Heart left ventricle (tissue), 16 donors: ENCODE measurements around the gene GIMAP5. TPM values are rescaled to one million over a fixed set of nuclear protein-coding genes. Genes with fewer than 3 reads are reported as not detected.

Source experiments
- ATAC-seq, 4 donors: fragments of 200-7000 bp; cut with Tn5 transposase; one replicate each; pipeline ENCODE4 v1.9.1; 2020 to 2022; ENCODE audit warnings: moderate library complexity in 4 of 4, mild to moderate bottlenecking in 3 of 4, moderate number of reproducible peaks in 1 of 4
- DNase-seq, 5 donors: peaks; one replicate each; pipeline ENCODE4 v3.0.0-alpha.2; 2020
- H3K27ac ChIP-seq, 12 donors: fragments of 200-600 bp; sonication (generic) in 4 of 12; one replicate each; pipeline versions ENCODE4 v1.5.0 to v1.8.0; 2016 to 2022; ENCODE audit warnings: mild to moderate bottlenecking in 2 of 12
- H3K27me3 ChIP-seq, 9 donors: fragments of 200-600 bp; sonication (generic) in 2 of 9; one replicate each; pipeline versions ENCODE4 v1.5.1 to v1.8.0; 2016 to 2022; ENCODE audit warnings: mild to moderate bottlenecking in 3 of 9
- H3K36me3 ChIP-seq, 9 donors: fragments of 200-600 bp; sonication (generic) in 2 of 9; one replicate each; pipeline versions ENCODE4 v1.5.0 to v1.8.0; 2018 to 2022; ENCODE audit warnings: mild to moderate bottlenecking in 2 of 9
- H3K4me1 ChIP-seq, 12 donors: fragments of 200-600 bp; sonication (generic) in 4 of 12; one replicate each; pipeline versions ENCODE4 v1.5.0 to v1.8.0; 2016 to 2022; ENCODE audit warnings: mild to moderate bottlenecking in 3 of 12
- H3K4me3 ChIP-seq, 12 donors: fragments of 200-600 bp; sonication (generic) in 4 of 12; one replicate each; pipeline versions ENCODE4 v1.5.0 to v1.8.0; 2017 to 2022; ENCODE audit warnings: mild to moderate bottlenecking in 9 of 12, moderate library complexity in 4 of 12
- H3K9me3 ChIP-seq, 12 donors: fragments of 200-600 bp; sonication (generic) in 4 of 12; one replicate each; pipeline versions ENCODE4 v1.5.0 to v1.8.0; 2016 to 2022; ENCODE audit warnings: mild to moderate bottlenecking in 1 of 12
- CTCF ChIP-seq, 12 donors: fragments of 200-600 bp; sonication (generic) in 4 of 12; IDR thresholded peaks; one replicate each; pipeline versions ENCODE4 v1.5.0 to v1.8.0; 2018 to 2022; ENCODE audit warnings: antibody characterized with exemption in 12 of 12, mild to moderate bottlenecking in 5 of 12
- POLR2A ChIP-seq, 2 donors: fragments of 450-650 bp; IDR thresholded peaks; one replicate each; pipeline ENCODE4 v1.6.1; 2017; ENCODE audit warnings: antibody characterized with exemption in 2 of 2, mild to moderate bottlenecking in 2 of 2, moderate library complexity in 2 of 2
- WGBS, 4 donors: extraction: QIAGEN DNeasy Blood & Tissue Kit in 2 of 4; methylation state at CpG; one replicate each; pipeline versions ENCODE4 v1.1.5 to v1.1.7; 2013 to 2018; 5-methylcytosine and 5-hydroxymethylcytosine counted together
- intact Hi-C, 10 donors: fragments of 100-400 bp; cut with DNase I; formaldehyde crosslinking; loops; one replicate each; pipeline versions ENCODE4 v1.11.1 to v1.14.2; 2022
- long read RNA-seq, 3 donors: library from polyadenylated mRNA; unstranded; transcript quantifications; one replicate each; pipeline ENCODE4 v2.0.0, GENCODE V29; 2020 to 2021
- polyA plus RNA-seq, 2 donors: library from polyadenylated mRNA; stranded (reverse); fragments of 200-250 nt; gene quantifications; one replicate each; pipeline ENCODE4 v1.2.3, GENCODE V29; 2013
- total RNA-seq, 9 donors: library from RNA; depleted of rRNA in 2 of 9; stranded (reverse); fragments of >200 nt in 2 of 9; fragmentation: NEBNext Ultra II Directional in 3 of 9; extraction: Animal tissue kit (Norgen Biotek cat#: 25700) in 3 of 9; gene quantifications; one replicate each; pipeline versions ENCODE4 v1.1.0 to v1.2.4, GENCODE V29; 2016 to 2023
- donor health status: ischemic (EF 13 %, LVEDD 7.1; RV severe dilation, severe dysfunction).
- donor health status: healthy with polysubstance abuse.
- donor health status: DM: no; HTN: yes; CAD: no.
- donor health status: DM: no; HTN: no; CAD: no.
- donor health status: ischemic (EF 25% LVEDD 6.9; RV normal size, moderate dysfunction).
- donor health status: ischemic (EF 25% LVEDD 5.7; RV mildly dilated, moderate dysfunction).
- donor health status: healthy.
- donor health status: DM: yes; HTN: yes; CAD: no.
- donor health status: ischemic (EF 35%, LVEDD 5.7; RV mildly dilated, moderate dysfunction).
- donor health status: nonischemic (EF 11% LVEDD 7.7; RV severe dilation, severe dysfunction).
- donor health status: DM: yes; HTN: yes; CAD: no.
- donor health status: PGD.
- donor health status: ischemic (EF 29% LVEDD 5.4; RV normal size, mild dysfunction).
- donor health status: nonischemic (EF 23%, LVEDD 6.1; RV moderate dilation, normal function).

Gene GIMAP5
- total RNA-seq (10 to 100 TPM in 8 of 9 donors, 1 to 10 TPM in 1; 6.4 to 40.4 (median 12.2) TPM), polyA plus RNA-seq (10 to 100 TPM; 22.1 to 22.2 TPM)
- long read RNA-seq, donor 1, full-length matches to known transcripts, result 20 of 22 reads
- long read RNA-seq, donor 1, partial matches to known transcripts, result 0 of 22 reads
- long read RNA-seq, donor 1, other reads (novel, unspliced or antisense), result 2 of 22 reads
- long read RNA-seq, donor 2, transcript GIMAP5-201 (3 exons, 2,291 nt), result major isoform, 93 of 102 reads
- long read RNA-seq, donor 2, partial matches to known transcripts, result 0 of 102 reads
- long read RNA-seq, donor 2, other reads (novel, unspliced or antisense), result 9 of 102 reads
- long read RNA-seq, donor 3, transcript GIMAP5-201 (3 exons, 2,291 nt), result major isoform, 13 of 21 reads
- long read RNA-seq, donor 3, partial matches to known transcripts, result 0 of 21 reads
- long read RNA-seq, donor 3, other reads (novel, unspliced or antisense), result 8 of 21 reads

GRCh38 chr7:150737265-150738055 lies at the start of gene GIMAP5:
GIMAP5 (plus strand) TSS chr7:150737418; CDS start chr7:150740885, 3,467 bp downstream.
- H3K36me3 ChIP-seq, result peaks cover 0 to 25% (median 17%) of the 10 kb centered on the region in 9 donors
- H3K4me1 ChIP-seq, result peaks cover 0 to 54% (median 15%) of the 10 kb centered on the region in 12 donors
- H3K27ac ChIP-seq, result peak within 1 kb of the TSS; percentile 71 to 96 (median 86)
- DNase-seq, result peak in 2 of 5 donors; percentile 43 to 55
- intact Hi-C loops, result loop anchor here (1.0 to 10.0 kb wide), 9 partner anchors 17 to 290 kb away; partner anchors contain the start of genes GIMAP6 (in 6 of the 10) and GIMAP8 (in 6 of the 10)
- peak in 1 of 2 donors; percentile 54 for TF ChIP-seq POLR2A (IDR thresholded peaks at IDR 0.05)
- TF ChIP-seq CTCF (IDR thresholded peaks at IDR 0.05), result no peak
- no peaks in the 10 kb centered on the region for H3K9me3 ChIP-seq
- 31 to 49% (median 39%) methylated on average over 13 to 14 of the region's 14 CpGs for WGBS, 4 donors
- peak; percentile 66 to 83 (median 73) for ATAC-seq
- H3K27me3 ChIP-seq, result no peaks in the 10 kb centered on the region
- H3K4me3 ChIP-seq, result peak within 1 kb of the TSS; percentile 43 to 78 (median 62)

GRCh38 chr7:150688630-150689029 lies 48.6 kb upstream of the GIMAP5 start:
- 94 to 100% (median 96%) methylated on average over 6 of the region's 6 CpGs for WGBS, 4 donors
- no peak for TF ChIP-seq POLR2A (IDR thresholded peaks at IDR 0.05)
- TF ChIP-seq CTCF (IDR thresholded peaks at IDR 0.05), result no peak
- intact Hi-C loops, result loop anchor here in 2 of 10 donors (5.0 to 10.0 kb wide), 2 partner anchors 54 to 56 kb away; partner anchors contain the start of gene GIMAP6 (in 2 of the 2)
- DNase-seq (no peak), ATAC-seq (no peak)
- Histone ChIP-seq H3K4me3 (no peak overlapping the region), H3K9me3 (peaks cover 0 to 6% (median 0%) of the 10 kb centered on the region in 12 donors), H3K27ac (peak overlapping the region in 1 of 12 donors; percentile 27), H3K36me3 (peaks cover 0 to 44% (median 15%) of the 10 kb centered on the region in 9 donors), H3K27me3 (no peaks in the 10 kb centered on the region), H3K4me1 (peaks cover 0 to 45% (median 7%) of the 10 kb centered on the region in 12 donors)

GRCh38 chr7:150695654-150696053 lies 41.6 kb upstream of the GIMAP5 start:
- TF ChIP-seq CTCF (IDR thresholded peaks at IDR 0.05), result no peak
- TF ChIP-seq POLR2A (IDR thresholded peaks at IDR 0.05), result no peak
- WGBS, 4 donors, result 43 to 83% (median 60%) methylated on average over 2 of the region's 2 CpGs
- Histone ChIP-seq H3K27me3 (no peaks in the 10 kb centered on the region), H3K4me3 (no peak overlapping the region), H3K27ac (no peak overlapping the region), H3K9me3 (peaks cover 0 to 65% (median 11%) of the 10 kb centered on the region in 12 donors), H3K36me3 (peaks cover 0 to 26% (median 7%) of the 10 kb centered on the region in 9 donors), H3K4me1 (no peaks in the 10 kb centered on the region)
- intact Hi-C loops, result no loop called here
- DNase-seq (no peak), ATAC-seq (no peak)
